ENCODE data around the gene BMERB1.
"Not testable (repeated sequence)": the region's sequence is repeated elsewhere in the genome, so short reads cannot be mapped to it uniquely, and the experiment has no call there.

The BMERB1 gene

GRCh38 chr16:15570666-15571065 is 136.3 kb downstream of the BMERB1 start:
- H3K27me3 Mint-ChIP-seq; DNase-seq (ENCODE audit: low spot score in 2 of 2); H3K4me3 Mint-ChIP-seq; H3K27ac Mint-ChIP-seq; H3K4me1 Mint-ChIP-seq; ATAC-seq (ENCODE audit: low read depth); H3K9me3 Mint-ChIP-seq: not testable (repeated sequence)
- H3K36me3 Mint-ChIP-seq, result peaks cover 11% of the 10 kb centered on the region

GRCh38 chr16:15571557-15571956 is 137.2 kb downstream of the BMERB1 start:
- ATAC-seq (ENCODE audit: low read depth) (no peak), DNase-seq (ENCODE audit: low spot score in 2 of 2) (no peak)
- H3K27ac Mint-ChIP-seq, result no peak overlapping the region
- no peak overlapping the region for H3K4me3 Mint-ChIP-seq
- peaks cover 6% of the 10 kb centered on the region for H3K9me3 Mint-ChIP-seq
- H3K36me3 Mint-ChIP-seq, result peaks cover 11% of the 10 kb centered on the region
- peaks cover under 1% of the 10 kb centered on the region for H3K4me1 Mint-ChIP-seq
- no peaks in the 10 kb centered on the region for H3K27me3 Mint-ChIP-seq

- H3K4me3 Mint-ChIP-seq, result no peak overlapping the region
- H3K27ac Mint-ChIP-seq, result no peak overlapping the region
- peaks cover 13% of the 10 kb centered on the region for H3K36me3 Mint-ChIP-seq
- peaks cover 6% of the 10 kb centered on the region for H3K9me3 Mint-ChIP-seq
- no peak for ATAC-seq (ENCODE audit: low read depth)
- no peak for DNase-seq (ENCODE audit: low spot score in 2 of 2)
- peaks cover 3% of the 10 kb centered on the region for H3K4me1 Mint-ChIP-seq
- H3K27me3 Mint-ChIP-seq, result no peaks in the 10 kb centered on the region
Measured at GRCh38 chr16:15572329-15573001, 138.1 kb downstream of the BMERB1 start.

DNA sequence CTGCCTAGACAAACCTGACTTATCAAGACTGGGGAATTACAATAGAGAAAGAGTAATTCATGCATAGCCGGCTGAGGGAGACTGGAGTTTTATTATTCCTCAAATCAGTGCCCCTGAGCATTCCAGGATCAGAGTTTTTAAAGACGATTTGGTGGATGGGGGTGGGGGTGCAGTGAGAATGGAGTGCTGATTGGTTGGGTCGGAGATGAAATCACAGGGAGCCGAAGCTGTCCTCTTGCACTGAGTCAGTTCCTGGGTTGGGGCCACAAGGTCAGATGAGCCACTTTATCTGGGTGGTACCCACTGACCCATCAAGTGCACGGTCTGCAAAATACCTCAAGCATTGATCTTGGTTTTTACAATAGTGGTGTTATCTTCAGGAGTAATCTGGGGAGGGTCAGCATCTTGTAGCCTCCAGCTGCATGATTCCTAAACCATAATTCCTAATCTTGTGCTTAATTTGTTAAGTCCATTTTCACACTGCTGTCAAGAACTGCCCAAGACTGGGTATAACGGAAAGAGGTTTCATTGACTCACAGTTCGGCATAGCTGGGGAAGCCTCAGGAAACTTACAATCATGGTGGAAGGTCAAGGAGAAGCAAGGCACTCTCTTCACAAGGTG is 139.0 kb downstream of the BMERB1 start:
- H3K27me3 Mint-ChIP-seq, result no peaks in the 10 kb centered on the region
- peaks cover 6% of the 10 kb centered on the region for H3K9me3 Mint-ChIP-seq
- no peak overlapping the region for H3K27ac Mint-ChIP-seq
- H3K4me1 Mint-ChIP-seq, result peaks cover 3% of the 10 kb centered on the region
- DNase-seq (ENCODE audit: low spot score in 2 of 2) (no peak), ATAC-seq (ENCODE audit: low read depth) (no peak)
- peaks cover 13% of the 10 kb centered on the region for H3K36me3 Mint-ChIP-seq
- no peak overlapping the region for H3K4me3 Mint-ChIP-seq

- H3K4me3 Mint-ChIP-seq; H3K27me3 Mint-ChIP-seq; H3K27ac Mint-ChIP-seq; H3K4me1 Mint-ChIP-seq; H3K9me3 Mint-ChIP-seq; DNase-seq (ENCODE audit: low spot score in 2 of 2); ATAC-seq (ENCODE audit: low read depth): not testable (repeated sequence)
- H3K36me3 Mint-ChIP-seq, result peaks cover 13% of the 10 kb centered on the region
Measured at GRCh38 chr16:15573896-15574613, 139.7 kb downstream of the BMERB1 start.

GRCh38 chr16:15574614-15574948 is 140.2 kb downstream of the BMERB1 start:
- peaks cover 6% of the 10 kb centered on the region for H3K9me3 Mint-ChIP-seq
- H3K4me1 Mint-ChIP-seq, result peaks cover 3% of the 10 kb centered on the region
- ATAC-seq (ENCODE audit: low read depth) (no peak), DNase-seq (ENCODE audit: low spot score in 2 of 2) (no peak)
- H3K36me3 Mint-ChIP-seq, result peaks cover 8% of the 10 kb centered on the region
- H3K27me3 Mint-ChIP-seq, result no peaks in the 10 kb centered on the region
- no peak overlapping the region for H3K27ac Mint-ChIP-seq
- no peak overlapping the region for H3K4me3 Mint-ChIP-seq

DNA sequence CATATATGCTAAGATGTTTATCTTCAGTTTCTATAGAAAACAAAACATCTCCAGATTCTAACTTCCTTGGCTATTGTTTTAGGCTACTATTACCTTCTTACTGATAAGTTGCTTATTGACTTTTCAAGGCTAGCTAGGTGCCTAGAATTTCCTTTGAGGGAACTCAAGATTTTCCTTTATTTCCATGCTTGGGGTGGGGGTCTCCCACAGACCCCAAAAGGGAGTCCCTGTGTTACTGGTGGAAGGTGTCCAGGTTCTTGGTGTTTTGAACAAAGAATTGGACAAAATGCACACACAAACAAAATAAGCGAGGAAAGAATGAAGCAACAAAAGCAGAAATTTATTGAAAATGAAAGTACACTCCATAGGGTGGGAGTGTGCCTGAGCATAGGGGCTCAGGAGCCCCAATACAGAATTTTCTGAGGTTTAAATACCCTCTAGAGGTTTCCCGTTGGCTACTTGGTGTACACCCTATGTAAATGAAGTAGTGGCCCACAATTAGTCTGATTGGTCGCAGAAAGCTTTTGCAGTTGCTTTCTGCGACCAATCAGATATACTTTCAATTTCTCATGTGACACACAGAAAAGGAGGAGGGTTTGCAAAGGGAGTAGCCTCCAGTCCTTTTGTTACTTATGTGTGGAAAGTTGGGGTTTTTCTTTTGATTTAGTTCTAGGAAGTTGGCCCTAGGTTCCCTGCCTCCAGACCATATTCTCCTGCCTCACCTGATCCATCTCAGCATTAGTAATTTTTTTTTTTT is 141.1 kb downstream of the BMERB1 start:
- Mint-ChIP-seq H3K36me3 (peaks cover 8% of the 10 kb centered on the region), H3K4me1 (peaks cover 3% of the 10 kb centered on the region), H3K9me3 (peaks cover 6% of the 10 kb centered on the region), H3K27ac (no peak overlapping the region), H3K4me3 (no peak overlapping the region), H3K27me3 (no peaks in the 10 kb centered on the region)
- DNase-seq (ENCODE audit: low spot score in 2 of 2) (no peak), ATAC-seq (ENCODE audit: low read depth) (no peak)

GRCh38 chr16:15576960-15577958 is 142.9 kb downstream of the BMERB1 start:
- DNase-seq (ENCODE audit: low spot score in 2 of 2), result no peak
- Mint-ChIP-seq H3K4me1 (peaks cover 7% of the 10 kb centered on the region), H3K27me3 (no peaks in the 10 kb centered on the region), H3K4me3 (no peak overlapping the region), H3K27ac (peak overlapping the region; percentile 41), H3K36me3 (peaks cover 9% of the 10 kb centered on the region), H3K9me3 (peaks cover 3% of the 10 kb centered on the region)
- ATAC-seq (ENCODE audit: low read depth), result no peak

GRCh38 chr16:15578824-15579223 is 144.4 kb downstream of the BMERB1 start:
- peaks cover 7% of the 10 kb centered on the region for H3K36me3 Mint-ChIP-seq
- H3K27me3 Mint-ChIP-seq, result no peaks in the 10 kb centered on the region
- no peak for ATAC-seq (ENCODE audit: low read depth)
- H3K27ac Mint-ChIP-seq, result no peak overlapping the region
- DNase-seq (ENCODE audit: low spot score in 2 of 2), result no peak
- H3K4me3 Mint-ChIP-seq, result no peak overlapping the region
- peaks cover 7% of the 10 kb centered on the region for H3K4me1 Mint-ChIP-seq
- peaks cover 2% of the 10 kb centered on the region for H3K9me3 Mint-ChIP-seq

DNA sequence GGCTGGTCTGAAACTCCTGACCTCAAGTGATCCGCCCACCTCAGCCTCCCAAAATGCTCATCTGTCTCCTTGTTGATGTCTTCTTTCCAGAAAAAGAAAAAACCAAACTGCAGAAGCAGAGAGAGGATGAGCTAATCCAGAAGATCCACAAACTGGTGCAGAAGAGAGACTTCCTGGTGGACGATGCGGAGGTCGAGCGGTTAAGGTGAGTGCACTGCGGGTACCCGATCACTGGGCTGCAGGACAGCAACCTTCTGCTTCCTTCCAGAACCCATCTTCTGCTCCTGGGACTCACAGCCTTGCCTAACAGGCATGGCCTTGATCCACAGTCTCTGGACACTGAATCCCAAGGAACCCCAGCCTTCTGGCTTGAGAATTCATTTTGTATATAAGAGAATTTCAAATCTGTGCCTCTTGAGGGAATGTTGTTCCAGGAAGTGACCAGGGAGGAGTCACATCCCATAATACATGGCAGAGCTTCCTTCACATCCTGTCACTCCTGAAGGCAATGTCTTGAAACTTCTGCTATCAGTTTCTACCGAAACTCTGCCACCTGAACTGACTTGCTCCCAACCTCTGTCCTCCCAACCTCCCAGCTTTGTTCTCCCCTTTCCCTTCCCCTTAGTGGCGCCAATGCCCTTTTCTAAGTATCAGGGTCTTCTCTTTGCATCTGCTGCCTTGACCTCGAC is 146.9 kb downstream of the BMERB1 start:
- peaks cover 5% of the 10 kb centered on the region for H3K9me3 Mint-ChIP-seq
- DNase-seq (ENCODE audit: low spot score in 2 of 2) (no peak), ATAC-seq (ENCODE audit: low read depth) (no peak)
- peaks cover 17% of the 10 kb centered on the region for H3K36me3 Mint-ChIP-seq
- peaks cover 7% of the 10 kb centered on the region for H3K4me1 Mint-ChIP-seq
- H3K4me3 Mint-ChIP-seq, result no peak overlapping the region
- H3K27me3 Mint-ChIP-seq, result no peaks in the 10 kb centered on the region
- H3K27ac Mint-ChIP-seq, result no peak overlapping the region

GRCh38 chr16:15583526-15583925 is 149.1 kb downstream of the BMERB1 start:
- no peaks in the 10 kb centered on the region for H3K27me3 Mint-ChIP-seq
- peaks cover 29% of the 10 kb centered on the region for H3K36me3 Mint-ChIP-seq
- ATAC-seq (ENCODE audit: low read depth) (no peak), DNase-seq (ENCODE audit: low spot score in 2 of 2) (no peak)
- no peak overlapping the region for H3K4me3 Mint-ChIP-seq
- peaks cover 5% of the 10 kb centered on the region for H3K9me3 Mint-ChIP-seq
- peaks cover 3% of the 10 kb centered on the region for H3K4me1 Mint-ChIP-seq
- H3K27ac Mint-ChIP-seq, result no peak overlapping the region

DNA sequence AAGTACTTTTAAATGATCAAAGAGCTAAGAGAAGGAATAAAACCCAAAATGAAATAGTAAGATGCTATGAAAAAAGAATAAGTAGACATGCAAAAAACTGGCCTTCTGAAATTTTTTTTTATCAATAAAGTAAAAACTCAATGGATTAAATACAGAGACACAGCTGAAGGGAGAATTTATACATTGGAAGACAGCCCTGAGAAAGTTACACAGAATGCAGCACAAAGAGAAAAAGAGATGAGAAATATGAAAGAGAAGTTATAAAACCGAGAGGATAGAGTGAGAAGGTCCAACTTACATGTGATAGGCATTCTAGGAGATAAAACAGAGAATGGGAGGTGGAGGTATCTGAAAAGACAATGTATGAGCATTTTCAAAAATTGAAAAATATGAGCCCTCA is 151.6 kb downstream of the BMERB1 start:
- Mint-ChIP-seq H3K27ac (no peak overlapping the region), H3K9me3 (peaks cover 5% of the 10 kb centered on the region), H3K4me1 (peaks cover 6% of the 10 kb centered on the region), H3K27me3 (no peaks in the 10 kb centered on the region), H3K4me3 (no peak overlapping the region), H3K36me3 (peaks cover 33% of the 10 kb centered on the region)
- DNase-seq (ENCODE audit: low spot score in 2 of 2) (no peak), ATAC-seq (ENCODE audit: low read depth) (no peak)

DNA sequence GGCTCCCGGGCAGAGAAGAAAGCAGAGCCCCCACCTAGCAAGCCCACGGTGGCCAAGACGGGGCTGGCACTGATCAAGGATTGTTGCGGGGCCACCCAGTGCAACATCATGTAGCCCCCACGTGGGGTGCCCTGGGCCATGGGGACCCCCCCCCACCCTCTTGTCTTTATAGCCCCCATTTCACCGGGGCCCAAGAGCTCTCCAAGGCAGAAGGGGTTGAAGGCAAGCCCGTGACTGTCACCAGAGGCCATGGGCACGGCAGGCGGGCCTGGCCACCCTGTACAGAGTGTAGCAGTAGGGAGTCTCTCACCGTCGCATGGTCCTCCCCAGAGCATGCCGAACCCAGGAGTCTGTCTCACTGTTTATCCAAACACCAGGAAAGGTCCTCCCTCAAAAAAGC is 152.3 kb downstream of the BMERB1 start:
- Mint-ChIP-seq H3K36me3 (peaks cover 31% of the 10 kb centered on the region), H3K4me3 (no peak overlapping the region), H3K27me3 (no peaks in the 10 kb centered on the region), H3K9me3 (peaks cover 5% of the 10 kb centered on the region), H3K4me1 (peaks cover 9% of the 10 kb centered on the region), H3K27ac (no peak overlapping the region)
- DNase-seq (ENCODE audit: low spot score in 2 of 2) (no peak), ATAC-seq (ENCODE audit: low read depth) (no peak)
